IMR-90 (cell line): ENCODE data around the gene VPS72. TPM values are rescaled to one million over a fixed set of nuclear protein-coding genes. Genes with fewer than 3 reads are reported as not detected.

ENCODE experiments used
- ATAC-seq: fragments of 200-7000 bp; cut with Tn5 transposase; 2 replicates; pipeline ENCODE4 v1.9.1; 2020; ENCODE audit warnings: low read depth, mild to moderate bottlenecking, moderate library complexity
- BruUV-seq: library from RNA; stranded (reverse); fragments of 400-500 nt; replicated peaks from 2 replicates; lab custom pipeline; 2021; lab: Mats Ljungman, UMichigan
- CTCF ChIA-PET: fragments of 300-600 bp; formaldehyde crosslinking; extraction: SDS; loops from one replicate; lab custom pipeline; 2021; ENCODE audit warnings: antibody characterized with exemption; lab: Yijun Ruan, JAX
- POLR2A ChIA-PET: fragments of 300-600 bp; sonication (Branson Sonifier 250); formaldehyde crosslinking; loops from one replicate; lab custom pipeline; 2022; ENCODE audit warnings: antibody characterized with exemption; ENCODE audit not compliant: unreplicated experiment; lab: Charles Lee
- DNase-seq: peaks from one replicate; pipeline ENCODE4 v3.0.0; 2013
- H2AFZ ChIP-seq: replicated peaks from 2 replicates; pipeline ENCODE3; 2013; ENCODE audit warnings: low read length, mild to moderate bottlenecking; ENCODE audit not compliant: poor library complexity
- H2AK5ac ChIP-seq: 2 replicates; pipeline ENCODE4 v1.6.1; 2013; ENCODE audit warnings: low read depth, low read length, inconsistent platforms
- H2AK9ac ChIP-seq: replicated peaks from 2 replicates; pipeline ENCODE3; 2013; ENCODE audit warnings: mild to moderate bottlenecking, low read depth, low read length, moderate library complexity; ENCODE audit not compliant: poor library complexity
- H2BK120ac ChIP-seq: 2 replicates; pipeline ENCODE4 v1.6.1; 2013; ENCODE audit warnings: low read depth, low read length, inconsistent platforms
- H2BK15ac ChIP-seq: 3 replicates; pipeline ENCODE4 v1.6.1; 2013; ENCODE audit warnings: low read depth, low read length, inconsistent platforms
- H2BK20ac ChIP-seq: 2 replicates; pipeline ENCODE4 v1.6.1; 2013; ENCODE audit warnings: low read depth, mild to moderate bottlenecking, inconsistent platforms, low read length, moderate library complexity
- H2BK5ac ChIP-seq: 2 replicates; pipeline ENCODE4 v1.6.1; 2013; ENCODE audit warnings: mild to moderate bottlenecking, low read depth, low read length, inconsistent platforms; ENCODE audit not compliant: poor library complexity, severe bottlenecking
- H3K14ac ChIP-seq: replicated peaks from 2 replicates; pipeline ENCODE4 v1.6.1; 2013; ENCODE audit warnings: low read depth, low read length, inconsistent platforms
- H3K18ac ChIP-seq: 2 replicates; pipeline ENCODE4 v1.6.1; 2013; ENCODE audit warnings: low read depth, low read length, control low read depth
- H3K23ac ChIP-seq: 2 replicates; pipeline ENCODE4 v1.6.1; 2013; ENCODE audit warnings: low read depth, low read length, inconsistent platforms
- H3K27ac ChIP-seq: 2 replicates; pipeline ENCODE4 v1.5.1; 2013; ENCODE audit warnings: mild to moderate bottlenecking, control low read depth, low read length; ENCODE audit not compliant: insufficient read depth
- H3K27me3 ChIP-seq: 2 replicates; pipeline ENCODE4 v1.6.1; 2013; ENCODE audit warnings: low read length; ENCODE audit not compliant: control insufficient read depth, insufficient read depth
- H3K36me3 ChIP-seq: 2 replicates; pipeline ENCODE4 v1.6.1; 2013; ENCODE audit warnings: low read length, mixed read lengths; ENCODE audit not compliant: control insufficient read depth, insufficient read depth
- H3K4ac ChIP-seq: 2 replicates; pipeline ENCODE4 v1.6.1; 2013; ENCODE audit warnings: low read depth, low read length, inconsistent platforms
- H3K4me1 ChIP-seq: 2 replicates; pipeline ENCODE4 v1.6.1; 2013; ENCODE audit warnings: low read length, mixed read lengths; ENCODE audit not compliant: control insufficient read depth, insufficient read depth
- H3K4me2 ChIP-seq: 2 replicates; pipeline ENCODE4 v1.6.1; 2013; ENCODE audit warnings: low read depth, mild to moderate bottlenecking, control low read depth, low read length, moderate library complexity
- H3K4me3 ChIP-seq: 2 replicates; pipeline ENCODE4 v1.5.1; 2013; ENCODE audit warnings: low read depth, mild to moderate bottlenecking, control low read depth, low read length, moderate library complexity; ENCODE audit not compliant: insufficient read depth
- H3K56ac ChIP-seq: 2 replicates; pipeline ENCODE4 v1.6.1; 2013; ENCODE audit warnings: low read length, inconsistent platforms; ENCODE audit not compliant: insufficient read depth; ENCODE audit errors: extremely low read depth
- H3K79me1 ChIP-seq, 2 experiments: 2 replicates each; pipeline ENCODE4 v1.6.1; 2013; ENCODE audit warnings: low read length in 2 of 2, inconsistent platforms in 1 of 2, low read depth in 1 of 2
- H3K9ac ChIP-seq: 2 replicates; pipeline ENCODE4 v1.6.1; 2013; ENCODE audit warnings: low read depth, low read length, control low read depth
- H3K9me1 ChIP-seq: 2 replicates; pipeline ENCODE4 v1.6.1; 2013; ENCODE audit warnings: low read length, inconsistent platforms; ENCODE audit not compliant: insufficient read depth
- H3K9me3 ChIP-seq: 2 replicates; pipeline ENCODE4 v1.6.1; 2013; ENCODE audit warnings: low read length; ENCODE audit not compliant: control insufficient read depth, insufficient read depth
- H4K20me1 ChIP-seq: 2 replicates; pipeline ENCODE4 v1.6.1; 2013; ENCODE audit warnings: low read length, inconsistent platforms; ENCODE audit not compliant: insufficient read depth
- H4K5ac ChIP-seq: 2 replicates; pipeline ENCODE4 v1.6.1; 2013; ENCODE audit warnings: mild to moderate bottlenecking, low read depth, low read length, control low read depth
- H4K8ac ChIP-seq, 2 experiments: 2 replicates each; pipeline ENCODE4 v1.6.1; 2013; ENCODE audit warnings: low read depth in 2 of 2, low read length in 2 of 2, control low read depth in 1 of 2, inconsistent platforms in 1 of 2
- H4K91ac ChIP-seq: 2 replicates; pipeline ENCODE4 v1.6.1; 2013; ENCODE audit warnings: low read depth, low read length, inconsistent platforms; ENCODE audit not compliant: insufficient read depth
- CEBPB ChIP-seq: IDR thresholded peaks from 2 replicates; pipeline ENCODE4 v1.6.1; 2012; ENCODE audit warnings: low read depth, low read length, improper control_type of control experiment
- CTCF ChIP-seq: conservative IDR thresholded peaks from 2 replicates; pipeline ENCODE4 v1.5.1; 2012; ENCODE audit warnings: mild to moderate bottlenecking, low read depth, low read length, improper control_type of control experiment
- ELK1 ChIP-seq: fragments of 150-350 bp; IDR thresholded peaks from 2 replicates; pipeline ENCODE4 v1.6.1; 2016; ENCODE audit warnings: low read depth, mild to moderate bottlenecking, low read length, moderate library complexity, borderline replicate concordance
- FOS ChIP-seq: fragments of 150-350 bp; IDR thresholded peaks from 2 replicates; pipeline ENCODE4 v1.6.1; 2016; ENCODE audit warnings: low read depth, low read length
- MAFK ChIP-seq: IDR thresholded peaks from 2 replicates; pipeline ENCODE4 v1.6.1; 2012; ENCODE audit warnings: low read depth, low read length, improper control_type of control experiment
- MAZ ChIP-seq: IDR thresholded peaks from 2 replicates; pipeline ENCODE4 v1.6.1; 2012; ENCODE audit warnings: low read depth, mild to moderate bottlenecking, low read length, improper control_type of control experiment, moderate library complexity, borderline replicate concordance
- NFE2L2 ChIP-seq: fragments of 150-350 bp; IDR thresholded peaks from 2 replicates; pipeline ENCODE4 v1.6.1; 2016; ENCODE audit warnings: low read depth, mild to moderate bottlenecking, low read length
- POLR2A ChIP-seq: IDR thresholded peaks from 2 replicates; pipeline ENCODE4 v1.6.1; 2012; ENCODE audit warnings: mild to moderate bottlenecking, low read depth, low read length
- RCOR1 ChIP-seq: IDR thresholded peaks from 2 replicates; pipeline ENCODE4 v1.6.1; 2012; ENCODE audit warnings: mild to moderate bottlenecking, low read length, improper control_type of control experiment; ENCODE audit not compliant: insufficient replicate concordance
- RFX5 ChIP-seq: IDR thresholded peaks from 2 replicates; pipeline ENCODE4 v1.8.0; 2012; ENCODE audit warnings: low read depth, mild to moderate bottlenecking, low read length, moderate library complexity
- SMC3 ChIP-seq: fragments of 150-350 bp; IDR thresholded peaks from 2 replicates; pipeline ENCODE4 v1.6.1; 2016; ENCODE audit warnings: low read depth, mild to moderate bottlenecking, antibody characterized with exemption, low read length, moderate library complexity
- WGBS, 2 experiments: methylation state at CpG; one replicate each; pipeline versions ENCODE4 v1.1.5 to v1.1.7; 2013; ENCODE audit warnings: missing lambda C conversion rate in 2 of 2; ENCODE audit not compliant: insufficient read length in 1 of 2; ENCODE audit errors: extremely low coverage in 2 of 2; 5-methylcytosine and 5-hydroxymethylcytosine counted together
- dilution Hi-C: fragments of 300-500 bp; cut with HindIII; formaldehyde crosslinking; loops from one replicate; pipeline ENCODE4 v1.14.3; 2018; ENCODE audit warnings: low sequenced_read_pairs; ENCODE audit not compliant: unreplicated experiment
- in situ Hi-C: fragments of 300-500 bp; cut with MboI; formaldehyde crosslinking; loops from 3 replicates; pipeline ENCODE4 v1.14.3; 2019; ENCODE audit warnings: low sequenced_read_pairs, inconsistent platforms, mixed read lengths
- intact Hi-C: fragments of 100-400 bp; cut with micrococcal nuclease; formaldehyde crosslinking; loops from 2 replicates; pipeline ENCODE4 v1.10.0; 2022
- polyA plus RNA-seq, 3 experiments: library from polyadenylated mRNA; depleted of rRNA; stranded (reverse); fragments of >200 nt; gene quantifications; 2 replicates each; pipeline ENCODE4 v1.2.3, GENCODE V29; 2012; ENCODE audit warnings: low replicate concordance in 1 of 3
- total RNA-seq: library from RNA; depleted of rRNA; stranded (reverse); fragments of >200 nt; gene quantifications from 2 replicates; pipeline ENCODE4 v1.2.3, GENCODE V29; 2012

The VPS72 gene
- total and polyA plus RNA-seq, 2 of the 4 experiments (the other 2 are of a cell fraction) = 51.3 to 62.3 TPM

- no peaks in the 10 kb centered on the region for H3K9me3 ChIP-seq
- H3K18ac ChIP-seq = no peak overlapping the region
- POLR2A ChIA-PET = no interaction called here
- H2AK5ac ChIP-seq = no peak overlapping the region
- no peak overlapping the region for H4K8ac ChIP-seq
- peak overlapping the region; percentile 58 for H2AK9ac ChIP-seq
- H3K27me3 ChIP-seq = peaks cover 7% of the 10 kb centered on the region; the same call in 1 of the 2 replicates
- 85% methylated on average over 4 of the region's 12 CpGs; no CpG with 5 or more reads in 1 of the 2 experiments for WGBS, 2 experiments
- ATAC-seq (no peak), DNase-seq (no peak)
- H4K91ac ChIP-seq = no peak overlapping the region
- no peak overlapping the region for H3K9ac ChIP-seq
- no peak overlapping the region for H3K14ac ChIP-seq
- H3K56ac ChIP-seq = no peak overlapping the region
- H2AFZ ChIP-seq = no peak overlapping the region
- no peak overlapping the region for H2BK20ac ChIP-seq
- H3K4me2 ChIP-seq = no peak overlapping the region
- intact Hi-C loops (no loop called here), dilution Hi-C loops (no loop called here), in situ Hi-C loops (no loop called here)
- H3K36me3 ChIP-seq = peaks cover 11% of the 10 kb centered on the region; the same call in 1 of the 2 replicates
- H2BK5ac ChIP-seq = no peak overlapping the region
- H2BK120ac ChIP-seq = no peak overlapping the region
- no peak overlapping the region for H2BK15ac ChIP-seq
- H3K23ac ChIP-seq = no peak overlapping the region
- no peaks in the 10 kb centered on the region for H3K4me1 ChIP-seq
- BruUV-seq = no TSS peak
- no peaks in the 10 kb centered on the region; the same call in 1 of the 2 replicates for H3K9me1 ChIP-seq
- no peak overlapping the region for H3K4ac ChIP-seq
- no peaks in the 10 kb centered on the region for H4K20me1 ChIP-seq
- H3K27ac ChIP-seq = no peak overlapping the region
- no peaks in the 10 kb centered on the region for H3K79me1 ChIP-seq
- CTCF ChIA-PET = interaction anchor here (0.8 kb wide), 1 partner anchor 13 kb away, joined by 3 read pairs; no protein-coding TSS in a partner anchor
- no peak for TF ChIP-seq POLR2A
- no peak for TF ChIP-seq RFX5
- no peak for TF ChIP-seq NFE2L2
- TF ChIP-seq CEBPB = no peak
- no peak for TF ChIP-seq ELK1
- no peak for TF ChIP-seq CTCF
- no peak for TF ChIP-seq FOS
- no peak for TF ChIP-seq MAFK
- no peak for TF ChIP-seq SMC3
- TF ChIP-seq MAZ = no peak
- no peak for TF ChIP-seq RCOR1
- no peak overlapping the region for H4K5ac ChIP-seq
- H3K4me3 ChIP-seq = no peak overlapping the region
Measured at GRCh38 chr1:151135433-151136385, 54.3 kb downstream of the VPS72 start.
